Endothelial cell of umbilical vein (primary cell): ENCODE data around the gene ORC6. TPM values are rescaled to one million over a fixed set of nuclear protein-coding genes. Genes with fewer than 3 reads are reported as not detected.

Experiments used
- BruUV-seq: library from RNA; stranded (reverse); fragments of 400-500 nt; replicated peaks from 2 replicates; lab custom pipeline; 2021; lab: Mats Ljungman, UMichigan
- CTCF ChIA-PET: fragments of 300-600, 350-600 bp; sonication (Branson Sonifier 250); formaldehyde crosslinking; loops from one replicate; lab custom pipeline; 2021; ENCODE audit warnings: antibody characterized with exemption, inconsistent platforms; lab: Charles Lee
- POLR2A ChIA-PET: fragments of 300-600, 350-600 bp; sonication (Branson Sonifier 250); formaldehyde crosslinking; loops from one replicate; lab custom pipeline; 2021; ENCODE audit warnings: antibody characterized with exemption, inconsistent platforms; lab: Charles Lee
- DNase-seq: peaks from one replicate; pipeline ENCODE4 v3.0.0-alpha.2; 2011; ENCODE audit warnings: low read depth, low spot score
- FAIRE-seq: peaks from 2 replicates; lab custom pipeline; 2011; peaks lifted over from hg19 to GRCh38; lab: Jason Lieb, UNC
- H2AFZ ChIP-seq: 2 replicates; pipeline ENCODE4 v1.6.0; 2012; ENCODE audit warnings: low read depth, low read length, control low read depth, inconsistent platforms
- H3K27ac ChIP-seq: 2 replicates; pipeline ENCODE4 v1.5.1; 2011; ENCODE audit warnings: low read depth, mild to moderate bottlenecking, control low read depth, low read length, moderate library complexity; ENCODE audit not compliant: insufficient read depth
- H3K27me3 ChIP-seq, 2 experiments: 2 replicates each; pipeline versions ENCODE4 v1.6.0 to v1.6.1; 2011; ENCODE audit warnings: low read length in 2 of 2, mixed read lengths in 1 of 2; ENCODE audit not compliant: control insufficient read depth in 2 of 2, insufficient read depth in 2 of 2
- H3K36me3 ChIP-seq, 2 experiments: 2 replicates in 1 of 2; 3 replicates in 1 of 2; pipeline ENCODE4 v1.5.1; 2011; ENCODE audit warnings: low read length in 2 of 2, mild to moderate bottlenecking in 1 of 2, moderate library complexity in 1 of 2; ENCODE audit not compliant: control insufficient read depth in 2 of 2, insufficient read depth in 2 of 2; ENCODE audit errors: extremely low read depth in 1 of 2
- H3K4me1 ChIP-seq: 3 replicates; pipeline ENCODE4 v1.5.1; 2011; ENCODE audit warnings: mild to moderate bottlenecking, low read length; ENCODE audit not compliant: control insufficient read depth, insufficient read depth; ENCODE audit errors: extremely low read depth
- H3K4me2 ChIP-seq: 2 replicates; pipeline ENCODE4 v1.6.1; 2011; ENCODE audit warnings: low read length, control low read depth, mixed read lengths; ENCODE audit not compliant: insufficient read depth
- H3K4me3 ChIP-seq, 3 experiments: fragments of 200-600 bp in 1 of 3; sonication (generic), shearing (Covaris generic) in 1 of 3; replicated peaks in 1 of 3; 2 replicates each; pipeline ENCODE4 v1.5.1; 2011 to 2016; ENCODE audit warnings: control low read depth in 3 of 3, low read length in 3 of 3, mild to moderate bottlenecking in 2 of 3, inconsistent platforms in 1 of 3, low read depth in 1 of 3, moderate library complexity in 1 of 3; ENCODE audit not compliant: insufficient read depth in 1 of 3
- H3K79me2 ChIP-seq: 2 replicates; pipeline ENCODE4 v1.6.0; 2012; ENCODE audit warnings: low read length, inconsistent platforms; ENCODE audit not compliant: control insufficient read depth, insufficient read depth
- H3K9ac ChIP-seq: replicated peaks from 2 replicates; pipeline ENCODE3; 2011; ENCODE audit warnings: low read length, control low read depth; ENCODE audit not compliant: insufficient read depth; ENCODE audit errors: extremely low read depth
- H3K9me1 ChIP-seq: replicated peaks from 3 replicates; pipeline ENCODE4 v1.6.0; 2011; ENCODE audit warnings: mild to moderate bottlenecking, low read length; ENCODE audit not compliant: control insufficient read depth, insufficient read depth; ENCODE audit errors: extremely low read depth
- H3K9me3 ChIP-seq: replicated peaks from 2 replicates; pipeline ENCODE4 v1.5.1; 2012; ENCODE audit warnings: low read length, inconsistent platforms; ENCODE audit not compliant: control insufficient read depth, insufficient read depth
- H4K20me1 ChIP-seq: replicated peaks from 2 replicates; pipeline ENCODE3; 2011; ENCODE audit warnings: mild to moderate bottlenecking, low read length; ENCODE audit not compliant: control insufficient read depth, insufficient read depth; ENCODE audit errors: extremely low read depth
- FOS ChIP-seq: IDR thresholded peaks from 2 replicates; pipeline ENCODE4 v1.6.1; 2011; ENCODE audit warnings: mild to moderate bottlenecking, low read length, moderate library complexity, borderline replicate concordance; ENCODE audit not compliant: insufficient read depth
- GATA2 ChIP-seq: IDR thresholded peaks from 2 replicates; pipeline ENCODE4 v1.7.0; 2011; ENCODE audit warnings: low read depth, mild to moderate bottlenecking, moderate library complexity, mixed read lengths, low read length; ENCODE audit not compliant: insufficient read length, insufficient read depth
- JUN ChIP-seq: IDR thresholded peaks from 2 replicates; pipeline ENCODE4 v1.6.1; 2011; ENCODE audit warnings: borderline replicate concordance, low read depth; ENCODE audit not compliant: insufficient read length, insufficient read depth
- MYC ChIP-seq: IDR thresholded peaks from one replicate; pipeline ENCODE4 v1.6.1; 2011; ENCODE audit warnings: mild to moderate bottlenecking, low read depth, low read length
- POLR2A ChIP-seq: IDR thresholded peaks from 2 replicates; pipeline ENCODE4 v1.6.1; 2012; ENCODE audit warnings: low read depth, mild to moderate bottlenecking, control low read depth, low read length
- POLR2AphosphoS5 ChIP-seq: IDR thresholded peaks from 2 replicates; pipeline ENCODE4 v1.6.1; 2012; ENCODE audit warnings: low read depth, mild to moderate bottlenecking, control low read depth, low read length, moderate library complexity; ENCODE audit not compliant: insufficient read depth
- dilution Hi-C: fragments of 300-500 bp; cut with MboI; formaldehyde crosslinking; loops from one replicate; pipeline ENCODE4 v1.15.0; 2019; ENCODE audit warnings: low sequenced_read_pairs; ENCODE audit not compliant: extremely low pct_ligation_motif_present
- intact Hi-C: fragments of 100-400 bp; cut with micrococcal nuclease; formaldehyde crosslinking; loops from one replicate; pipeline ENCODE4 v1.10.0; 2022
- polyA plus RNA-seq, 4 experiments: library from polyadenylated mRNA; depleted of rRNA in 3 of 4; stranded (reverse) in 3 of 4; unstranded in 1 of 4; fragments of >200 nt; gene quantifications; 2 replicates each; pipeline versions ENCODE4 v1.2.1 to v1.2.3, GENCODE V29; 2011 to 2012; ENCODE audit warnings: missing spikeins in 1 of 4
- total RNA-seq: library from RNA; stranded (reverse); gene quantifications from 2 replicates; pipeline ENCODE4 v1.2.3, GENCODE V29; 2021
- TF ChIP-seq, protein P1 (sequence below): IDR thresholded peaks from 2 replicates; pipeline ENCODE4 v1.6.1; 2011; ENCODE audit not compliant: insufficient read depth, insufficient read length
- TF ChIP-seq, protein P2 (sequence below), 2 donors: IDR thresholded peaks; 1 replicate in 1 of 2; 2 replicates in 1 of 2; pipeline ENCODE4 v1.5.1; 2011; ENCODE audit warnings: low read length in 2 of 2, mild to moderate bottlenecking in 2 of 2, moderate library complexity in 2 of 2, control low read depth in 1 of 2, inconsistent platforms in 1 of 2, low read depth in 1 of 2; ENCODE audit not compliant: insufficient read depth in 1 of 2; ENCODE audit errors: extremely low read depth in 1 of 2

ORC6 gene
- total and polyA plus RNA-seq, 2 donors (not counting 3 experiments of a cell fraction or from before 2014, with no cell fraction given): 15.9 to 31.1 TPM

DNA sequence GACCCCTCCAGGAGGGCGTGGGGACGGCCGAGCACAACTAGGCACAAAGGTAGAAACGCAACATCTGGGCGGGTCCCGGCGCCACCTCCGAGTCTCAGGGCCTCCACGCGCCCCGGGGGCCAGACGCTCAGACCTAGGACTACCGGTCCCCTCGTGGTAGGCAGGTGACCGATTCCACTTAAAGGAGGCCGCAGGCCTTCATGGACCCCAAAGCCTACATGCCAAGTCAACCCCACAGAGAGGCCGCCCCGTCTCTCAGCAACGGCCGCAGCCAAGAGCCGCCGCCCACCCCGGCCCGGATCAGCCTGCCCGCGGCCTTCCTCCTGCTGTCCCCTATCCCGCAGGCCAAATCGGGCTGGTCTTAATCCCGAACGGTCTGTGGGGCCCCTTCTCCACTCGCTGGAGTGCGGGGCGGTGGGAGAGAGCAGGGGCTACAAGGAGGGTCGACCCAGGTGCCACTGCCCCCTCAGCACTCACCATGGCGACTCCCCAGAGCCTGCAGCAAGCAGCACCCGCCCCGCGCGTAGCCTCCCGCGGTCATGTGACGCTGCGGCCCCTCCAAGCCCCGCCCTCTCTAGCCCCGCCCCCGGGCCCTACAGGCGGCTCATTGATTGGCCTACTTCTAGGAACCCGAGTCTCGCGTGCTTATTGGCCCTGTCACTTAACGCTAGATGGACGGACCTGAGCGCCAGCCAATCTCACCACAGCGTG, 650 bp upstream of the ORC6 start, which contains the start of gene VPS35:
VPS35 (minus strand) TSS at position 525 of the 711 bp plus-strand sequence; CDS start at position 480, 45 bp downstream.
- Histone ChIP-seq H3K9ac (peak within 1 kb of the TSS; percentile 79), H3K4me2 (peak within 1 kb of the TSS; percentile 97), H3K27ac (peak within 1 kb of the TSS; percentile 70), H4K20me1 (peaks cover 12% of the 10 kb centered on the region), H3K79me2 (peaks cover 67% of the 10 kb centered on the region), H3K36me3 (peaks cover 0 to 4% of the 10 kb centered on the region in 2 experiments), H3K9me3 (no peaks in the 10 kb centered on the region), H3K4me3 (peak within 1 kb of the TSS; percentile 66 to 96 (median 81)), H3K4me1 (peaks cover 30% of the 10 kb centered on the region), H3K27me3 (no peaks in the 10 kb centered on the region), H2AFZ (peak within 1 kb of the TSS; percentile 69), H3K9me1 (no peaks in the 10 kb centered on the region)
- BruUV-seq: no TSS peak
- dilution Hi-C loops (no loop called here), intact Hi-C loops (loop anchor here (1.0 to 5.0 kb wide), 8 partner anchors 16 to 454 kb away; partner anchors contain the start of genes C16orf87, DNAJA2, GPT2 and NETO2)
- ChIA-PET CTCF (interaction anchor here (2.9 kb wide), 1 partner anchor 15 kb away, joined by 14 read pairs; no protein-coding TSS in a partner anchor), POLR2A (no interaction called here)
- TF ChIP-seq MYC (no peak), POLR2AphosphoS5 (peak; percentile 58), GATA2 (no peak), POLR2A (peak; percentile 74), JUN (no peak), FOS (no peak)
- TF ChIP-seq, protein P1, sequence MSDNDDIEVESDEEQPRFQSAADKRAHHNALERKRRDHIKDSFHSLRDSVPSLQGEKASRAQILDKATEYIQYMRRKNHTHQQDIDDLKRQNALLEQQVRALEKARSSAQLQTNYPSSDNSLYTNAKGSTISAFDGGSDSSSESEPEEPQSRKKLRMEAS: peak; percentile 72
- TF ChIP-seq, protein P2, sequence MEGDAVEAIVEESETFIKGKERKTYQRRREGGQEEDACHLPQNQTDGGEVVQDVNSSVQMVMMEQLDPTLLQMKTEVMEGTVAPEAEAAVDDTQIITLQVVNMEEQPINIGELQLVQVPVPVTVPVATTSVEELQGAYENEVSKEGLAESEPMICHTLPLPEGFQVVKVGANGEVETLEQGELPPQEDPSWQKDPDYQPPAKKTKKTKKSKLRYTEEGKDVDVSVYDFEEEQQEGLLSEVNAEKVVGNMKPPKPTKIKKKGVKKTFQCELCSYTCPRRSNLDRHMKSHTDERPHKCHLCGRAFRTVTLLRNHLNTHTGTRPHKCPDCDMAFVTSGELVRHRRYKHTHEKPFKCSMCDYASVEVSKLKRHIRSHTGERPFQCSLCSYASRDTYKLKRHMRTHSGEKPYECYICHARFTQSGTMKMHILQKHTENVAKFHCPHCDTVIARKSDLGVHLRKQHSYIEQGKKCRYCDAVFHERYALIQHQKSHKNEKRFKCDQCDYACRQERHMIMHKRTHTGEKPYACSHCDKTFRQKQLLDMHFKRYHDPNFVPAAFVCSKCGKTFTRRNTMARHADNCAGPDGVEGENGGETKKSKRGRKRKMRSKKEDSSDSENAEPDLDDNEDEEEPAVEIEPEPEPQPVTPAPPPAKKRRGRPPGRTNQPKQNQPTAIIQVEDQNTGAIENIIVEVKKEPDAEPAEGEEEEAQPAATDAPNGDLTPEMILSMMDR (IDR thresholded peaks at IDR 0.05; ENCODE audit: extremely low read depth in 1 of 2, insufficient read depth in 1 of 2, low read depth in 1 of 2, low read length in 2 of 2): peak in 1 of 2 donors; percentile 17
- peak; percentile 99 for DNase-seq
- FAIRE-seq: peak; percentile 98
